Smooth muscle cell (in vitro differentiated cells): ENCODE results near the gene PSTPIP2. TPM values are rescaled to one million over a fixed set of nuclear protein-coding genes. Genes with fewer than 3 reads are reported as not detected.

Experiments
- DNase-seq: peaks from one replicate; lab custom pipeline; 2025; ENCODE audit not compliant: unreplicated experiment; lab: John Stamatoyannopoulos, UW
- H2AFZ ChIP-seq: fragments of 200-600 bp; sonication (generic); 2 replicates; pipeline ENCODE4 v1.6.0; 2016; ENCODE audit warnings: antibody characterized with exemption, low read depth, mild to moderate bottlenecking
- H3F3A ChIP-seq: fragments of 200-600 bp; sonication (generic); 2 replicates; pipeline ENCODE4 v1.6.0; 2017; ENCODE audit warnings: antibody characterized with exemption, low read depth
- H3K27ac ChIP-seq: fragments of 200-600 bp; sonication (generic); 2 replicates; pipeline ENCODE4 v1.5.1; 2016; ENCODE audit warnings: low read depth, mild to moderate bottlenecking
- H3K27me3 ChIP-seq: fragments of 200-600 bp; sonication (generic); 2 replicates; pipeline ENCODE4 v1.6.1; 2016; ENCODE audit warnings: low read depth, mild to moderate bottlenecking
- H3K36me3 ChIP-seq: fragments of 200-600 bp; sonication (generic); 2 replicates; pipeline ENCODE4 v1.5.1; 2016; ENCODE audit warnings: low read depth
- H3K4me1 ChIP-seq: fragments of 200-600 bp; sonication (generic); 2 replicates; pipeline ENCODE4 v1.5.1; 2016; ENCODE audit warnings: low read depth
- H3K4me2 ChIP-seq: fragments of 200-600 bp; sonication (generic); 2 replicates; pipeline ENCODE4 v1.6.0; 2016; ENCODE audit warnings: mild to moderate bottlenecking
- H3K4me3 ChIP-seq: fragments of 200-600 bp; sonication (generic); 2 replicates; pipeline ENCODE4 v1.5.1; 2016; ENCODE audit warnings: mild to moderate bottlenecking
- H3K79me2 ChIP-seq: fragments of 200-600 bp; sonication (generic); 2 replicates; pipeline ENCODE4 v1.6.0; 2016; ENCODE audit warnings: low read depth, mild to moderate bottlenecking
- H3K9ac ChIP-seq: fragments of 200-600 bp; sonication (generic); 2 replicates; pipeline ENCODE4 v1.6.0; 2016; ENCODE audit warnings: low read depth
- H3K9me3 ChIP-seq: fragments of 200-600 bp; sonication (generic); replicated peaks from 2 replicates; pipeline ENCODE4 v1.5.1; 2016; ENCODE audit warnings: low read depth
- H4K20me1 ChIP-seq: fragments of 200-600 bp; sonication (generic); 2 replicates; pipeline ENCODE4 v1.6.0; 2016; ENCODE audit warnings: low read depth
- CTCF ChIP-seq: fragments of 200-600 bp; sonication (generic); IDR thresholded peaks from 2 replicates; pipeline ENCODE4 v1.5.1; 2017; ENCODE audit warnings: borderline replicate concordance, mild to moderate bottlenecking, antibody characterized with exemption; ENCODE audit not compliant: insufficient read depth, poor library complexity, severe bottlenecking
- WGBS: methylation state at CpG from one replicate; pipeline ENCODE4 v1.1.7; 2016; ENCODE audit warnings: low lambda C conversion rate; 5-methylcytosine and 5-hydroxymethylcytosine counted together
- polyA plus RNA-seq: library from polyadenylated mRNA; unstranded; fragments of >200 nt; fragmentation: Nextera tagmentation; extraction: Ambion mirVana; gene quantifications from 2 replicates; pipeline ENCODE4 v1.2.1, GENCODE V29; 2016
- total RNA-seq: library from RNA; depleted of rRNA; stranded (reverse); fragments of >200 nt; gene quantifications from 2 replicates; pipeline ENCODE4 v1.2.3, GENCODE V29; 2014

PSTPIP2 gene
- total and polyA plus RNA-seq, 2 experiments from 2014 or later: 6.5 to 14.0 TPM

- no peak overlapping the region for H2AFZ ChIP-seq
- no peak for TF ChIP-seq CTCF
- H3K4me3 ChIP-seq: no peak overlapping the region
- H3K27ac ChIP-seq: no peak overlapping the region
- H4K20me1 ChIP-seq: no peaks in the 10 kb centered on the region
- H3K27me3 ChIP-seq: no peaks in the 10 kb centered on the region
- peaks cover 4% of the 10 kb centered on the region for H3K4me1 ChIP-seq
- no peaks in the 10 kb centered on the region for H3F3A ChIP-seq
- 88% methylated on average over 5 of the region's 5 CpGs for WGBS
- no peaks in the 10 kb centered on the region for H3K79me2 ChIP-seq
- H3K9ac ChIP-seq: no peak overlapping the region
- no peaks in the 10 kb centered on the region for H3K36me3 ChIP-seq
- H3K4me2 ChIP-seq: no peak overlapping the region
- no peaks in the 10 kb centered on the region for H3K9me3 ChIP-seq
- DNase-seq: no peak
These were observed 4.5 kb downstream of the PSTPIP2 start for GRCh38 chr18:46067438-46068007.

- Histone ChIP-seq H3K27ac (no peak overlapping the region), H3K9me3 (no peaks in the 10 kb centered on the region), H3K36me3 (no peaks in the 10 kb centered on the region), H3K79me2 (no peaks in the 10 kb centered on the region), H3K27me3 (no peaks in the 10 kb centered on the region), H3F3A (no peaks in the 10 kb centered on the region), H3K4me2 (no peak overlapping the region), H3K9ac (no peak overlapping the region), H2AFZ (no peak overlapping the region), H3K4me3 (no peak overlapping the region), H3K4me1 (no peaks in the 10 kb centered on the region), H4K20me1 (no peaks in the 10 kb centered on the region)
- WGBS: 76% methylated on average over 5 of the region's 5 CpGs
- TF ChIP-seq CTCF: no peak
- DNase-seq: no peak
These were observed 9.3 kb downstream of the PSTPIP2 start for GRCh38 chr18:46062781-46063180.

- H3K4me2 ChIP-seq: no peak overlapping the region
- H3K4me1 ChIP-seq: no peaks in the 10 kb centered on the region
- no peaks in the 10 kb centered on the region for H3K36me3 ChIP-seq
- 100% methylated on average over 1 of the region's 1 CpG for WGBS
- no peaks in the 10 kb centered on the region for H4K20me1 ChIP-seq
- no peaks in the 10 kb centered on the region for H3K27me3 ChIP-seq
- H3K4me3 ChIP-seq: no peak overlapping the region
- DNase-seq: no peak
- no peak overlapping the region for H3K9ac ChIP-seq
- TF ChIP-seq CTCF: no peak
- H3K79me2 ChIP-seq: no peaks in the 10 kb centered on the region
- no peak overlapping the region for H2AFZ ChIP-seq
- H3F3A ChIP-seq: no peaks in the 10 kb centered on the region
- no peak overlapping the region for H3K27ac ChIP-seq
- H3K9me3 ChIP-seq: no peaks in the 10 kb centered on the region
These were observed 10.3 kb downstream of the PSTPIP2 start for GRCh38 chr18:46061796-46062195.

GRCh38 chr18:46061387-46061786 lies 10.7 kb downstream of the PSTPIP2 start:
- no peak for TF ChIP-seq CTCF
- H3K27me3 ChIP-seq: no peaks in the 10 kb centered on the region

More at GRCh38 chr18:46061387-46061786, 10.7 kb downstream of the PSTPIP2 start:
- H3K36me3 ChIP-seq: no peaks in the 10 kb centered on the region
- H3K27ac ChIP-seq: no peak overlapping the region
- H4K20me1 ChIP-seq: no peaks in the 10 kb centered on the region
- 93% methylated on average over 3 of the region's 3 CpGs for WGBS
- H3K9ac ChIP-seq: no peak overlapping the region
- no peaks in the 10 kb centered on the region for H3F3A ChIP-seq
- H3K79me2 ChIP-seq: no peaks in the 10 kb centered on the region
- no peak overlapping the region for H3K4me3 ChIP-seq
- no peak for DNase-seq
- no peaks in the 10 kb centered on the region for H3K9me3 ChIP-seq
- no peak overlapping the region for H3K4me2 ChIP-seq
- H2AFZ ChIP-seq: no peak overlapping the region
- no peaks in the 10 kb centered on the region for H3K4me1 ChIP-seq
